KOPT-K1 (cell line): ENCODE data around the gene CACNA1E.
"Not testable (repeated sequence)": the region's sequence is repeated elsewhere in the genome, so short reads cannot be mapped to it uniquely, and the experiment has no call there.

Experiments
- H3K27ac ChIP-seq: fragments of 200-600 bp; sonication (generic); 2 replicates; pipeline ENCODE4 v1.5.1; 2016; ENCODE audit warnings: antibody characterized with exemption, mild to moderate bottlenecking, low read depth, low read length; ENCODE audit not compliant: poor library complexity, severe bottlenecking
- H3K36me3 ChIP-seq: fragments of 200-600 bp; sonication (generic); 2 replicates; pipeline ENCODE4 v1.5.1; 2017; ENCODE audit warnings: antibody characterized with exemption, mild to moderate bottlenecking, low read length, moderate library complexity; ENCODE audit not compliant: insufficient read depth
- H3K9me3 ChIP-seq: fragments of 200-600 bp; sonication (generic); 2 replicates; pipeline ENCODE4 v1.5.1; 2017; ENCODE audit warnings: antibody characterized with exemption, low read length, mild to moderate bottlenecking; ENCODE audit not compliant: insufficient read depth, poor library complexity, severe bottlenecking

Gene CACNA1E

GRCh38 chr1:181525104-181525721, 41.9 kb downstream of the CACNA1E start:
- H3K36me3 ChIP-seq: no peaks in the 10 kb centered on the region
- H3K9me3 ChIP-seq: peaks cover 11% of the 10 kb centered on the region
- H3K27ac ChIP-seq: no peak overlapping the region

- H3K27ac ChIP-seq, H3K36me3 ChIP-seq: not testable (repeated sequence)
- H3K9me3 ChIP-seq: peaks cover 11% of the 10 kb centered on the region
Measured at GRCh38 chr1:181528241-181528640, 44.9 kb downstream of the CACNA1E start.

- Histone ChIP-seq H3K9me3 (peaks cover 11% of the 10 kb centered on the region), H3K36me3 (no peaks in the 10 kb centered on the region), H3K27ac (no peak overlapping the region)
Measured at GRCh38 chr1:181531441-181531840, 48.1 kb downstream of the CACNA1E start.

- Histone ChIP-seq H3K27ac (no peak overlapping the region), H3K9me3 (peaks cover 11% of the 10 kb centered on the region), H3K36me3 (no peaks in the 10 kb centered on the region)
Measured at GRCh38 chr1:181531951-181532600, 48.8 kb downstream of the CACNA1E start.

GRCh38 chr1:181538836-181539235, 55.5 kb downstream of the CACNA1E start:
- H3K9me3 ChIP-seq: no peaks in the 10 kb centered on the region
- no peak overlapping the region for H3K27ac ChIP-seq
- no peaks in the 10 kb centered on the region for H3K36me3 ChIP-seq

GRCh38 chr1:181541458-181541857, 58.1 kb downstream of the CACNA1E start:
- H3K27ac ChIP-seq: no peak overlapping the region
- no peaks in the 10 kb centered on the region for H3K9me3 ChIP-seq
- no peaks in the 10 kb centered on the region for H3K36me3 ChIP-seq

GRCh38 chr1:181541947-181542346, 58.6 kb downstream of the CACNA1E start:
- Histone ChIP-seq H3K36me3 (no peaks in the 10 kb centered on the region), H3K27ac (no peak overlapping the region), H3K9me3 (no peaks in the 10 kb centered on the region)

- not testable (repeated sequence) for H3K36me3 ChIP-seq, H3K9me3 ChIP-seq, H3K27ac ChIP-seq
Measured at GRCh38 chr1:181542406-181542805, 59.1 kb downstream of the CACNA1E start.

GRCh38 chr1:181545395-181545794, 62.1 kb downstream of the CACNA1E start:
- no peaks in the 10 kb centered on the region for H3K36me3 ChIP-seq
- no peak overlapping the region for H3K27ac ChIP-seq
- no peaks in the 10 kb centered on the region for H3K9me3 ChIP-seq

GRCh38 chr1:181548497-181548896, 65.2 kb downstream of the CACNA1E start:
- Histone ChIP-seq H3K9me3 (no peaks in the 10 kb centered on the region), H3K36me3 (no peaks in the 10 kb centered on the region), H3K27ac (no peak overlapping the region)

- Histone ChIP-seq H3K27ac (no peak overlapping the region), H3K9me3 (no peaks in the 10 kb centered on the region), H3K36me3 (no peaks in the 10 kb centered on the region)
Measured at GRCh38 chr1:181551249-181551648, 67.9 kb downstream of the CACNA1E start.

- Histone ChIP-seq H3K9me3 (no peaks in the 10 kb centered on the region), H3K36me3 (no peaks in the 10 kb centered on the region), H3K27ac (no peak overlapping the region)
Measured at GRCh38 chr1:181551754-181552153, 68.4 kb downstream of the CACNA1E start.

GRCh38 chr1:181554465-181554864, 71.1 kb downstream of the CACNA1E start:
- Histone ChIP-seq H3K36me3 (no peaks in the 10 kb centered on the region), H3K27ac (no peak overlapping the region), H3K9me3 (no peaks in the 10 kb centered on the region)

GRCh38 chr1:181556631-181557030, 73.3 kb downstream of the CACNA1E start:
- H3K36me3 ChIP-seq: no peaks in the 10 kb centered on the region
- no peaks in the 10 kb centered on the region for H3K9me3 ChIP-seq
- H3K27ac ChIP-seq: no peak overlapping the region

GRCh38 chr1:181557313-181557712, 74.0 kb downstream of the CACNA1E start:
- Histone ChIP-seq H3K36me3 (no peaks in the 10 kb centered on the region), H3K27ac (no peak overlapping the region), H3K9me3 (no peaks in the 10 kb centered on the region)

- no peaks in the 10 kb centered on the region for H3K9me3 ChIP-seq
Measured at GRCh38 chr1:181558416-181558815, 75.1 kb downstream of the CACNA1E start.

More at GRCh38 chr1:181558416-181558815, 75.1 kb downstream of the CACNA1E start:
- H3K36me3 ChIP-seq: no peaks in the 10 kb centered on the region
- no peak overlapping the region for H3K27ac ChIP-seq
